ENCODE results near the gene CTXND1.

The CTXND1 gene

GRCh38 chr15:80251428-80252120, 439 bp downstream of the CTXND1 start:
- no peak for DNase-seq (ENCODE audit: low read depth)

- no peak for DNase-seq (ENCODE audit: low read depth)
Observed at GRCh38 chr15:80250614-80251427, 1.2 kb downstream of the CTXND1 start.

GRCh38 chr15:80249973-80250372, 2.0 kb downstream of the CTXND1 start:
- DNase-seq (ENCODE audit: low read depth) = no peak

GRCh38 chr15:80247320-80247719, 4.7 kb downstream of the CTXND1 start:
- no peak for DNase-seq (ENCODE audit: low read depth)

- DNase-seq (ENCODE audit: low read depth) = no peak
Observed at GRCh38 chr15:80246425-80246894, 5.6 kb downstream of the CTXND1 start.

GRCh38 chr15:80242802-80243201, 9.2 kb downstream of the CTXND1 start:
- no peak for DNase-seq (ENCODE audit: low read depth)

- DNase-seq (ENCODE audit: low read depth) = no peak
Observed at GRCh38 chr15:80242132-80242769, 9.8 kb downstream of the CTXND1 start.

- no peak for DNase-seq (ENCODE audit: low read depth)
Observed at GRCh38 chr15:80241508-80241907, 10.5 kb downstream of the CTXND1 start.

- no peak for DNase-seq (ENCODE audit: low read depth)
Observed at GRCh38 chr15:80240276-80240675, 11.7 kb downstream of the CTXND1 start.

GRCh38 chr15:80234883-80235282, 17.1 kb downstream of the CTXND1 start:
- DNase-seq (ENCODE audit: low read depth) = peak; percentile 5

GRCh38 chr15:80233581-80233980, 18.4 kb downstream of the CTXND1 start:
- no peak for DNase-seq (ENCODE audit: low read depth)

- no peak for DNase-seq (ENCODE audit: low read depth)
Observed at GRCh38 chr15:80231371-80231770, 20.6 kb downstream of the CTXND1 start.

- DNase-seq (ENCODE audit: low read depth) = no peak
Observed at GRCh38 chr15:80228959-80229610, 22.9 kb downstream of the CTXND1 start.

GRCh38 chr15:80219955-80220354, 32.1 kb downstream of the CTXND1 start:
- DNase-seq (ENCODE audit: low read depth) = no peak

GRCh38 chr15:80217327-80217900, 34.6 kb downstream of the CTXND1 start:
- DNase-seq (ENCODE audit: low read depth) = no peak

GRCh38 chr15:80216911-80217310, 35.1 kb downstream of the CTXND1 start:
- DNase-seq (ENCODE audit: low read depth) = no peak

GRCh38 chr15:80216141-80216540, 35.9 kb downstream of the CTXND1 start:
- no peak for DNase-seq (ENCODE audit: low read depth)

- DNase-seq (ENCODE audit: low read depth) = no peak
Observed at GRCh38 chr15:80214910-80215309, 37.1 kb downstream of the CTXND1 start.

- no peak for DNase-seq (ENCODE audit: low read depth)
Observed at GRCh38 chr15:80211976-80212375, 40.0 kb downstream of the CTXND1 start.

- DNase-seq (ENCODE audit: low read depth) = no peak
Observed at GRCh38 chr15:80210611-80211573, 41.1 kb downstream of the CTXND1 start.

Data from activated T-helper 1 cell treated with Interleukin-2 at 50 U/mL for 16 hours (primary cell).